ENCODE measurements around the gene WDR73.
A peak's percentile ranks its signal among the peaks of the same experiment; 100 is the strongest.

WDR73 gene

DNA sequence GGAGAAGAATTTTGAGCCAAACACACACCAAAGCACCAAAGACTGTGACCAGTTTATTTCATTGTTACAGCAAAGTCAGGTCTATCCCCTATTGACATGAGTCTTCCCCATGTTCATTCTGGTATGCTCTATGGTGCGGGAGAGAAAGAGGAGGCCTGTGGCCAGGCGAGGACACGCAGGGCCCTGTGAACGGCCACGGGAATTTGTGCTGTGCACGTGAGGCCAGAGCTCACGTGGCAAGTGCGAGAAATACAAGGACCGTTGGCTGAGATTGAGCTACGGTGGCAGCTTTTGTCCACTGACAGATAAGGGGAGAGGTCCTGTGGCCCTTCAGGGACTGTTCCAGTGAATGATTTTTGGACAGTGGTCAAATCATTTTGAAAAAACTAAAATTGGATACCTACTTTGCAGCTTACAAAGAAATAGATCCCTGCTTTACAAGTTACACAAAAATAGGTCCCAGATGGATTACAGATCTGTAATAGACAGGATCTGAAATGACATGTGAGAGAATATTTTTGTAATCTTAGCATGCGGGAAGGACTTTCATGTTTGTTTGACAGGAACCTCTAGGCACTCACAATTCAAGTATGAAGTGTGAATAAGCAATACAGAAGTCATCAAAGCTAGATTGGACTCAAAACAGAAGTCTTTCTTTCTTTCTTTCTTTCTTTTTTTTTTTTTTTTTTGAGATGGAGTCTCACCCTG, 44.1 kb downstream of the WDR73 start:
- no peak for DNase-seq

DNA sequence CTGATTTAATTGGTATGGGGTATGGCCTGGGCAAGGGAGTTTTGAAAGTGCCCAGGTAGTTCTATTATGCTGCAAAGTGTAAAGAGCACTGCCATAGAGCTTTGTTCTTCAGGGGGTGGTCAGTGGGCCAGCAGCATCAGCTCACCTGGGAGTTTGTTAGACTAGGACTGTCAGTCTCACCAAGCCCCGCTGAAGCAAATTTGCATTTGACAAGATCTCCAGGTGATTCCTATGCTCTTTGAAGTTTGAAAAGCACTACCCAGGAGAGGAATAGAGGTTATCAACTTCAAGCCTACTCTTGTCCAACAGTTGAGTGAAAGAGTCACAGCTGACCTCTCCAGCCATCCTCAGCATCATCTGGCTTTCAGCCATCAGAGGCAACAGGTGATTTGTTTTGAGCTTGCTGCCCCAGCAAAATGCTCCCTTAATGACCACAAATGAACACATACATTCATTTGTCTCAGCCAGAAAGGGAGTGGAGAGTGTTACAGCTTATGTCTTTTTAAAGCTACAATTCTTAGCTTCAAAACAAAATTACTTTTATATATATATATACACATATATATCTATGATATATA, 45.3 kb downstream of the WDR73 start:
- no peak for DNase-seq

DNA sequence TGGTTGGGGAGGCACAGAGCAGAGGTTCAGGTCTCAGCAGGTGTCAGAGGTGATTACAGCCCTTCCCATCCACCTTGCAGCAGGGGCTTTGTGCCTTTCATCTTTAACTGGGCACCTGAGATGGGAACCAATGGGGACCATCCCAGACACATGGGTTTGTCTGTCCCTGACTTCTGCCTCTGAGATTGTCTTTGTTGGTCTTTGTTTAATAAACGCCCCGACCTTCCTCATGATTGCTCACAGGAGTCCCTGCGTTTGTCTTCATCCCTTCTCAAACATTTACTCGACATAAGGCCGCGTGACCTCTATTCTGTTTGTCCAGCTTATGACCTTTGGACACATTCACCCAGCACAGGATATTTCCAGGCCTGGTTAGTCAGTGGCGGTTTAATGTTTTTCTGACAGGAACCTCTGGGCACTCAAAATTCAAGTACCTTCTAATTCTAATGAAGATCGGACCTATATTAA, 47.4 kb downstream of the WDR73 start:
- DNase-seq = no peak

DNA sequence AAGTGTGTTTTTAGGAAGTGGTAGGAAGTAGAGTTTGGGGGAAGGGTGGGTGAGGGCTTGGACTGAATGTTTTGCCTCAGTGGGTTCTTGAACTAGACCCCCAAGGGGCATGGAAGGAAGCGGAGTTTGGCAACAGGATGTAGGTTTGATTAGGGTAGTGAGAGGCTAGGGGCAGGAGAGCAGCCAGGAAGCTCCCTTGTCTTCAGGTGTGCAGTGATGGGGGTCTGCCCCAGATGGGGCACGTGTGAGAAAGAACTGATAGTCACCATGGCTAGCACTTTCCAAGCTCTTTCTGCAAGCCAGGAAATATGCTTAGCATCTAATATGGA, 48.6 kb downstream of the WDR73 start:
- no peak for DNase-seq

DNA sequence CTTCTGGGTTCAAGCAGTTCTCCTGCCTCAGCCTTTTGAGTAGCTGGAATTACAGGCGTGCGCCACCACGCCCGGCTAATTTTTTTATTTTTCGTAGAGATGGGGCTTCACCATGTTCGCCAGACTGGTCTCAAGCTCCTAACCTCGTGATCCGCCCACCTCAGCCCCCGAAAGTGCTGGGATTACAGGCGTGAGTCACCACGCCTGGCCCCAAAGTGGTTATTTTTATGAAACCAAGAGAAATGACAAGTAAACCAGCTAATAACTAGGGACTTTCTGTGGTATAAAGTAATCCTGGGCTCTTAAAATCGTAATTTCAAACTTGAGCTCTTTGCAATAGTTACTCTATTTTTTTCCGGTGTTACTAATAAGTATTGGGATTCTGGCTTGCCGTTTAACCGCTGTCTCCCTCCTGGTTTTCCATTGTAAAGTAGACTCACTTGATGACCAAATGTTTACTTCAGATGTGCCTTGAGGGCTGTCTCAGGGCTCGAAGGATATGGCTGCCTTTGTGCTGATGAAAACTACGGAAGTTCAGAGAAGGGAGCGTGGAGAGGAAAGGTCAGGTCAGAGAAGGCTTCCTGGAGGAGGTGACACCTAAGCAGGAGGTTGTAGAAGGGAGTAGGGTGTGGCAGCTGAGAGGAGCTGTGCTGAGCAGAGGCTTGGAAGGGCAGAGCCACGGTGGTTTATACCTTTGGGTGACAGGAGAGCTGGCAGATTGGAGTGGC, 49.1 kb downstream of the WDR73 start:
- no peak for DNase-seq

DNA sequence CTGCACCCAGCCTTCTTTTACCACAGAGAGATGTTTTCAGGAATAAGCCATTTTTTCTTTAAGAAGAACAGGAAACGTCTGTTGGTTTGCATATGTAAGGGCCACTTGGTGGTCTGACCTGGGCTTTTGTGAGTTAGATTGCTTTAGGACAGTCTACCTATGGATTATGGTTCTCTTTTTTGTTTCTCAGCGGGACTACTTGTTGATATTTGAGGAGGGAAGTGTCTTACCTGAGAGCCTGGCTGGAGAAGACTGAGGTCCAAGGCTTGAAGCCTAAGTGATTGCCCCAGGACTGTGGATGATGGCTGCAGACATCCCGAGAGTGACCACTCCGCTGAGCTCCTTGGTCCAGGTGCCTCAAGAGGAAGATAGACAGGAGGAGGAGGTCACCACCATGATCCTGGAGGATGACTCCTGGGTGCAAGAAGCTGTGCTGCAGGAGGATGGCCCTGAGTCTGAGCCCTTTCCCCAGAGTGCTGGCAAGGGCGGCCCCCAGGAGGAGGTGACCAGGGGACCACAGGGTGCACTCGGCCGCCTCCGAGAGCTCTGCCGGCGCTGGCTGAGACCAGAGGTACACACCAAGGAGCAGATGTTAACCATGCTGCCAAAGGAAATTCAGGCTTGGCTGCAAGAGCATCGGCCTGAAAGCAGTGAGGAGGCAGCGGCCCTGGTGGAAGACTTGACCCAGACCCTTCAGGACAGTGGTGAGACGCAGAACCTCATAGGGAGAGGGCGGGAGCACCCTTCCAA, 50.3 kb downstream of the WDR73 start:
- DNase-seq = no peak

DNA sequence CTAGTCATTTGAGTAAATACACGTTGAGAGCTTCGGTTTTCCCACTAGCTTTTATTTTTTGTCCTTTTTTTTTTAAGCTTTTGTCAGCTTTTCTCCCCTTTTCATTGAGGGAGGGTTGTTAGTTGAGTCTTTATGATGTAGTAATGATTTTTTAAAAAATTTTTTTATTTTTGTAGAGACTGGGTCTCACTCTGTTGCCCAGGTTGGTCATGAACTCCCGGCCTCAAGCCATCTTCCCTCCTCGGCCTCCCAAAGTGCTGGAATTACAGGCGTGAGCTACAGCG, 52.6 kb downstream of the WDR73 start:
- DNase-seq = no peak

DNA sequence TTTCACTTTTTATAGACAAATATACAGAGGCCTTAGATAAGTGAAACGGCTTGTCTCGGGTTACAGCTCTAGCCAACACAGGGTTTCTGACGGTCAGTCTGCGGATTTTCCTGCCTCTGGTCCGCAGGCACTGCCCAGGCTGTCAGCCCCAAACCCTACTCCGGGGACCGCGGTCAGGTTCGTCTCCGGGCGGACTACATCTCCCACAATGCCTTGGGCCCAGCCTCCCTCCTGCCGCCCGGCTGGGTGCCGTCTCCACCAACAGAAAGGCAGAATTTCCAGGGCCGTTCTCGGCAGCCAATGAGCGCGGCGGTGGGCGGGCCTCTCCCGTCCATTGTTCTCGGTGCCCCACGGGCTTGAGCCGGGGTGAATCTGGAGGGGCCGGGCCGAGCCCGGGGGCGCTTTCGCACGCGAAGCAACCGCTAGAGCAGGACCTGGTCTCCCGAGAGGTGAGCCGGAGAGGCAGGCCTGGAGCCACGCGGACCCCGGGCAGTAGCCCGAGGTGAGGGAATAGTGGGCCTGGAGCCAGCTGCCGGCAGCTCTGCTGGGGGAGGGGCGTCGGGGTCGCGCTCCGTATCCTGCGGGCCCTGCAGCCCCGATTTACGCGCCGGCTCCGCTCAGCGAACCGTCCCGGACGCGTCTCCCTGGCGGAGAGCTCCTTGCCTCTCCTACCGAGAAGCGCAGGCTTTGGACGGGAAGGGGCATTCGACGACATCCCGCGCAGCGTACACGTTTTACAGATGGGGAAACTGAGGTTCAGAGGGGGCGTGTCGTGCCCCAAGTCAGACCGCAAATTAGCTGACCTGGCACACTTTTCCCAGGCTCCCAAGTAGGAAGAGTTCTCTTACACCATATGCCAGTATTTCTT, 53.2 kb downstream of the WDR73 start, which contains the start of gene ZSCAN2:
Gene ZSCAN2 (plus strand): TSS at position 323 of the 868 bp plus-strand sequence. CDS start 2,919 bp downstream, outside the sequence.
- peak; percentile 68 for DNase-seq

DNA sequence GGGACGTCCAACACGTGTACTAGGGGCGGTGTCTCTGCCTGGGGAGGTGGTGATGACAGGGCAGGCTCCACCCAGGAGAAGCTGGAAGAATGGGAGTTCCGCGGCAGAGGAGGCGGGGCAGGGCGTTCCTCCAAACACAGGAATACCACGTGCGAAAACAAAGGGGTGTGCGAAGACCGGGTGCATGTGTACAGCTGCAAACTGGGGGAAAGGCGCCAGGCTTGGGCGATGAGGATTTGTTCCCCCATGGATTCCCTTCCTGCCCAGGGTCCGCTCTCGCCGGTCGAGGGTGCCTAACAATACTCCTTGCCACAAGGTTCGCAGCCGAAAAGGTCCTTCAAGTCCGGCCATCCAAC, 53.8 kb downstream of the WDR73 start:
- DNase-seq = no peak

DNA sequence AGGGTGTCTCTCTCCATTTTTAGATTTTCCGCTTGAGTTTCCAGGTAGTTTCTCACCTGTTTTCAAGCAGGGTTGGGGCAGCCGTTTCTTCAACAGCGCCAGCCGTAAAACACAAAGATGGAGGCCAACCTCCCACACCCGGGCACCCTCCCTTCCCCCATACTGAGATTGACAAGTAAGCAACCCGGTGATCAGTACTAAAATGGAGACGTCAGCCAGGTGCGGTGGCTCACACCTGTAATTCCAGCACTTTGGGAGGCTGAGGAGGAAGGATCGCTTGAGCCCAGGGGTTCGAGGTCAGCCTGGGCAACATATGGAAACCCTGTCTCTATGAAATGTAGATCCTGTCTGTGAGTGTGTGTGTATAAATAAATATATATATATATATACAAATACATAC, 54.2 kb downstream of the WDR73 start:
- DNase-seq = no peak

DNA sequence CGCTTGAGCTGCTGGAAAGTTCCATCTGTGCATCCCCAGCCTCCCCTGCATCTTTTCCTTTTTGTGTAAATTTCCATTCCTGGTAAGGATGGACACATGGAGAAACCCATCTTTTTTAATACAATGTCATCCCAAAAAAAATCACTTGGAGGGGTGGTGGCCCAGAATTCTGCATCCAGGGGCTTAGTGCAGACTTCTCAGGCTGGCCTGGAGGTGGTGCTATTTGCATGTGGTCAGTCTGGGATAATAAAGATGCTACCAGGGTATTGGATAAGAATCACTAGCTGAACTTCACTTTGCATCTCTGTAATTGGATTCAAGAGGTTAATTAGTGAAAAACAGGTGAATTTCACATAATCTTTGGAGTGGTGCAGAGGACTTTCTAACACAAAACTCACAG, 55.1 kb downstream of the WDR73 start:
- no peak for DNase-seq

DNA sequence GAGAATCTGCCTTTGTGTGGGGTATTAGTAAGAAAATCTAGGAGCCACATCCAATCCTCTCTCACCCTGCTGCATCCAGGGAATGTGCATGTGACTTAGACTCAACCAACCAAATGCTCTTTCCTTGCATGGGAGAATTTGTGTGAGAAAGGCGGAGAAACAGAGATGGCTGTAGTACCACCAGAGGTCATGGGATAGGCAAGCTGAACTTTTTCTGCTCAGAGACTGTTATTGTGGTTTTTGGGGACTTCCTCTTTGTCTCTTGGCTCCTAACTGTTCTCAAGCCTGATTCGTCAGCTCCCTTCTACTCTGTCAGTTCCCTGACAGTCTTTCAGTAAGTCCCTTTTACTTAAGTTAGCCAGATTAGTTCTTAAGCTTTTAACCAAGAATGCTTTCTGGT, 55.8 kb downstream of the WDR73 start:
- no peak for DNase-seq

DNA sequence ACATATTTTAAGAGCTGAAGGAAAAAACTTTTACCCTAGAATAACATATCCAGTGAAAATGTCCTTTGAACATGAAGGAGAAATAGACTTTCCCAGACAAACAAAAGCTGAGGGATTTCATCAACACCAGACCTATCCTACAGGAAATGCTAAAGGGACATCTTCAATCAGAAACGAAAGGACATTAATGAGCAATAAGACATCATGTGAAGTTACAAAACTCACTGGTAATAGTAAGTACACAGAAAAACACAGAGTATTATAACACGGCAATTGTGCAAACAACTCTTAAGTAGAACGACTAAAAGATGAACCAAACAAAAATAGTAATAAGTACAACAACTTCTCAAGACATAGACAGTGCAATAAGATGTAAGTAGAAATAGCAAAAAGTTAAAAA, 56.8 kb downstream of the WDR73 start:
- no peak for DNase-seq

DNA sequence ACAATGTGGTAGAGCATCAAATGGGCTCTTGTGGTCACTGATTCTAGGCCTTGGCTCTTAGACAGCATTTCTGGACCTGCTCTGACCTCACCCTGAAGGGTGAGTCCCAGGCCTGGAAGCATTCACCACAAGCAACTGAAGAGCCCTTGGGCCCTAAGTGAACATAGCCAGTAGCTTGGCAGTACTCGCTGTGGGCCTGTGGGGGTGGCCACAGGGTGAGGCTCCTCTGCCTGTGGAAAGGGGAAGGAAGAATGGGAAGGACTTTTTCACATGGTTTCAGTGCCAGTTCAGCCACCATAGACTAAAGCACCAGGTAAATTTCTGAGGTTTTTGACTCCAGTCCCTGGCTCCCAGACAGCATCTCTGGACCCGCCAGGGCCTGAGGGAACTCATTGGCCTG, 58.4 kb downstream of the WDR73 start:
- no peak for DNase-seq

DNA sequence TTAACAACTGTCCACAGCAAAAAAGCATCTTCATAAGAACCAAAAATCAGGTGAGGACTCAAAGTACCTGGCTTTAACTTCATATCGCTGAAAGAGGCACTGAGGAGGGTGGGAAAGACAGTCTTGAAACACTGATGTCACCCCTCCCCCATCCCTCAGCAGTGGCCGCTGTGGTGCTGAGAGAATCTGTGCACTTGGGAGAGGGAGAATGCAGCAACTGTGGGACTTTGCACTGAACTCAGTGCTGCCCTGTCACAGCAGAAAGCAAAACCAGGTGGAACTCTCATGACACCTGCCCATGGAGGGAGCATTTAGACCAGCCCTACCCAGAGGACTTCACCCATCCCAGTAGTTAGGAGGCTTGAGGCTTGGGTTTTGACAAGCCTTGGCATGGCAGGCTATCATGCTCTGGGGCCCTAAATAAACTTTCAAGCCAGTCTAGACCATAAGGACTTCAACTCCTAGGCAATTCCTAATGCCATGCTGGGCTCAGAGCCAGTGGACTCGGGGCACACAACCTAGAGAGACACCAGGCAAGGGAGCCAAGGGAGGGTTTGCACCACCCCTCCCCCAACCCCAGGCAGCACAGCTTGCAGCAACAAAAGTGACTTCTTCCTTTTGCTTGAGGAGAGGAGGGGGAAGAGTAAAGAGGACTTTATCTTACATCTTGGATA, 59.3 kb downstream of the WDR73 start:
- DNase-seq = no peak

DNA sequence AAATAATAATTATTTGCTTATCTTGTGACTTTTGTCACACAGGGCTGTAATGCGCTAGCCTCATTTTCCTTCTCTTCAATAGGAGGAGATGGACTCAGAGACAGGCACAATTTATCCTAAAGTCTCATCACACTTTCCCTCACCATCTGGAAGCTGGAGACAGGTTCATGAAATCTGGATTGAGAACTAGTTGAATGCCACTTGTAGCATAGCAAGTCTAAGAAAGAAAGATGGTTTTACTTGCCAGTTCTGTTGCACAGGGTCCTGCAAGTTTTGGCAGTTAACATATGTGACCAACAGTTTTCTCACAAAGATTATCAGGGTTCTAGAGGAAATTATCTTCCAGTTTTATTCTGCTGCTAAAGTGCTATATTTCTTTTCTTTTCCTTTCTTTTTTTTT, 62.3 kb downstream of the WDR73 start:
- no peak for DNase-seq

DNA sequence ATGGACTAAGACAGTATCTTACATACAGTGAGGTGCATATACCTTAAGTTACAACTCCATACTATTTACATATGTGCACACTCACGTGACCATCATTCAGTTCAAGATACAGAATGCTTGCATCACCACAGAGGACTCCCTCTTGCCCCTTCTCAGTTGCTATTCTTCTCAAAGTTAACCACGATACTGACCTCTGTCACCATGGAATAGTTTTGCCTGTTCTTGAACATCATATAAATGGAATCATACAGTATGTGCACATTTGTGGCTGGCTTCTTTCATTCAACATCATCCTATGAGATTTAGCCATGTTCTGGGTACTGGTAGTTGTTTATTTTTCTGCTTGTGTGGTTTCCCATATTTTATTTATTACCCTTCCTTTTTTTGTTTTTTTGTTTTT, 63.7 kb downstream of the WDR73 start:
- DNase-seq = no peak

All from DMS153 (cell line).